ENCODE data around the gene PLTP. TPM values are rescaled to one million over a fixed set of nuclear protein-coding genes. Genes with fewer than 3 reads are reported as not detected.
"Not testable (repeated sequence)": the region's sequence is repeated elsewhere in the genome, so short reads cannot be mapped to it uniquely, and the experiment has no call there.

Gene PLTP
- total and polyA plus RNA-seq, 2 experiments from 2014 or later = 71.7 to 99.6 TPM

DNA sequence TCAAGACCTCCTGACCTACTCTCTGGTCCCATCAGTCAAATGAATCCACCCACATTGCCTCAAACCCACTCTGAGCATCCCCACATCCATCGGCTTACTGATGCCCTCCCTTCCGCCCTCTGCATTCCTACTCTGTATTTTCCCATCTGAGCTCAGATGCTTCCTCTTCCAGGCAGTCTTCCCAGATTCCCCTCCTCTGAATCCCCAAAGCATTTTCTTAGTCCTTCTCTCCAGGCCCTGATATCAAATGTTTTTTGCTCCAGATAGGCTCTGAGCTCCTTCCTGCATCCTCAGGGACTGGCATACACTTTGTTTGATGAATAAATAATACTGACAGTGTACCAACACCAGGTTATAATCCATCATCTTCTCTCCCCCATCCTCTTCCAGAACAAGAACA is 3.9 kb downstream of the PLTP start:
- H3K36me3 ChIP-seq = peaks cover 29% of the 10 kb centered on the region
- no peaks in the 10 kb centered on the region for H3K4me1 ChIP-seq (ENCODE audit: low read depth)
- no peak overlapping the region for H3K27ac ChIP-seq
- TF ChIP-seq, protein P1, sequence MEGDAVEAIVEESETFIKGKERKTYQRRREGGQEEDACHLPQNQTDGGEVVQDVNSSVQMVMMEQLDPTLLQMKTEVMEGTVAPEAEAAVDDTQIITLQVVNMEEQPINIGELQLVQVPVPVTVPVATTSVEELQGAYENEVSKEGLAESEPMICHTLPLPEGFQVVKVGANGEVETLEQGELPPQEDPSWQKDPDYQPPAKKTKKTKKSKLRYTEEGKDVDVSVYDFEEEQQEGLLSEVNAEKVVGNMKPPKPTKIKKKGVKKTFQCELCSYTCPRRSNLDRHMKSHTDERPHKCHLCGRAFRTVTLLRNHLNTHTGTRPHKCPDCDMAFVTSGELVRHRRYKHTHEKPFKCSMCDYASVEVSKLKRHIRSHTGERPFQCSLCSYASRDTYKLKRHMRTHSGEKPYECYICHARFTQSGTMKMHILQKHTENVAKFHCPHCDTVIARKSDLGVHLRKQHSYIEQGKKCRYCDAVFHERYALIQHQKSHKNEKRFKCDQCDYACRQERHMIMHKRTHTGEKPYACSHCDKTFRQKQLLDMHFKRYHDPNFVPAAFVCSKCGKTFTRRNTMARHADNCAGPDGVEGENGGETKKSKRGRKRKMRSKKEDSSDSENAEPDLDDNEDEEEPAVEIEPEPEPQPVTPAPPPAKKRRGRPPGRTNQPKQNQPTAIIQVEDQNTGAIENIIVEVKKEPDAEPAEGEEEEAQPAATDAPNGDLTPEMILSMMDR (IDR thresholded peaks at IDR 0.05; ENCODE audit: low read depth, low read length) = no peak
- no peak for DNase-seq (ENCODE audit: low read depth in 1 of 2, low spot score in 1 of 2)
- H3K4me3 ChIP-seq = no peak overlapping the region
- no peaks in the 10 kb centered on the region for H3K27me3 ChIP-seq
- H3K9me3 ChIP-seq (ENCODE audit: low read depth) = no peaks in the 10 kb centered on the region

DNA sequence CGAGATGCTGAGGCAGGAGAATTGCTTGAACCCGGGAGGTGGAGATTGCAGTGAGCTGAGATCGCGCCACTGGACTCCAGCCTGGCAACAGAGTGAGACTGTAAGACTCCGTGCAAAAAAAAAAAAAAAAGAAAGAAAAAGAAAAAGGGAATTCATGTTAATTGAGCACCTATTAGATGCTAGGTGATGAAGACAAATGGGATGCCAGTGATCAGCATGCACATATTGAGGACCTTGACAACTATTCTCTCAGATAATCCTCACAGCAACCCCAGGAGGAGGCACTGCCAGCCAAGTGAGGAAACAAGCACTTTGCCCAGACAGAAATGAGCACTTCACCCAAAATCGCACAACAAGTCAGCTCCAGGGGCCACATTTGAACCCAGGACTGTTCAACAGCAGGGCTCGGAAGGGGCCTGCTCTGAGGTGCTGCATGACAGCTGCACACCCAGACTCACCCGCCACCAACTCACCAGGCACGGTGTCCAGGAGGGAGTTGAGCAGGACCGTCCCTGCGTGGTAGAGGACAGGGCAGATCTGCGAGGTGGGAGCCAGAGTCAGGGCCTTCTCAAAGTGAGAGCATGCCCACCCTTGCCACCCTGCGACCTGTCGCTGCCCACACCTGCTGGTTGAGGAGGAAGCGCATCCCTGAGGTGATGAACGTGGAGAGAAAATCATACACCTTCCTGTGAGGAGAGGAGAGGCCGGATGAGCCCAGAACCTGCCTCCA is 4.6 kb downstream of the PLTP start:
- TF ChIP-seq, protein P1 (IDR thresholded peaks at IDR 0.05; ENCODE audit: low read depth, low read length) = no peak
- Histone ChIP-seq H3K9me3 (ENCODE audit: low read depth) (no peaks in the 10 kb centered on the region), H3K27me3 (no peaks in the 10 kb centered on the region), H3K4me1 (ENCODE audit: low read depth) (no peaks in the 10 kb centered on the region), H3K36me3 (peaks cover 29% of the 10 kb centered on the region), H3K4me3 (no peak overlapping the region), H3K27ac (no peak overlapping the region)
- no peak for DNase-seq (ENCODE audit: low read depth in 1 of 2, low spot score in 1 of 2)

GRCh38 chr20:45905505-45906079 is 6.4 kb downstream of the PLTP start:
- TF ChIP-seq, protein P1 (IDR thresholded peaks at IDR 0.05; ENCODE audit: low read depth, low read length) = no peak
- Histone ChIP-seq H3K36me3 (peaks cover 41% of the 10 kb centered on the region), H3K27me3 (no peaks in the 10 kb centered on the region), H3K4me1 (ENCODE audit: low read depth) (no peaks in the 10 kb centered on the region), H3K27ac (no peak overlapping the region), H3K9me3 (ENCODE audit: low read depth) (no peaks in the 10 kb centered on the region), H3K4me3 (no peak overlapping the region)
- DNase-seq (ENCODE audit: low read depth in 1 of 2, low spot score in 1 of 2) = no peak

DNA sequence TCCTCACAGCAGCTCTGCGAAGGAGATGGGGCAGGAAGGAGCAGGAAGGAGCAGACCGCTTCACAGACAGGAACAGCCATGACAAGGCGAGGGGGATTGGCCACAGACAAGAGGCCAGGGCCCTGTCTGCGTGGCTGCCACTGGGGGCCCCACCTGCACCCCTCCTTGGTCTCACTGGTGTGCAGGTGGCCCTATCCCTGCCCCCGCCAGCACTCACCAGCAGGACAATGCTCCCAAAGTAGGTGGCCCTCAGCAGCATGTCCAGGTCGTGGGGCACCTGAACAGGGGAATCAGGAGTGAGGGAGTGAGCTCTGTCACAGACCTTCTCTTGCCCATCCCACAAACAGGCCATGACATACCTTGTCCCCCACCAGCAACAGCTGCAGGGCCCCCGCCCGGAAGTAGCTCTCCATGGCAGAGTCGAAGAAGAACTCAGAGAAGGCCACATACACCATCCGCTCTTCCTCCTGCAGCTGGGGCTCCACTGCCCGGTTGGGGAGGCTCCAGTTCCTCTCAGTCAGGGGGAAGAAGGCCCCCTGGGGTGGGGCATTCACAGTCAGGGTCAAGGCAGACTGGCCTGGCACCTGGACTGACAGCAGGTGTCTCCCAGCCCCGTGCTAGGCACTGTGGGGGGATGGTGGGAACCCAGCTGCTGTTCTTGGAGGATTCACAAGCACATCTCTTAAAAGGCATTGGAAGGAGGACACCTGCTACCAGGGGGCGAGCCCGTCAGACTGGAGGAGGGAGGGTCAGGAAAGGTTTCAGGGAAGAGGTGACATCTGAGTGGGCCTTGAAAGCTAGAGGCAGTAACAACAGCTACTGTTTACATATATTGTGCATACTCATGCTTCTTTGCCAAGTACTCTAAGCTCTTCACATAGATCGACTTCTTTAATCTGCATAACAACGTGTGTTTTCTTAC is 7.1 kb downstream of the PLTP start:
- Histone ChIP-seq H3K9me3 (ENCODE audit: low read depth) (no peaks in the 10 kb centered on the region), H3K4me1 (ENCODE audit: low read depth) (no peaks in the 10 kb centered on the region), H3K36me3 (peaks cover 44% of the 10 kb centered on the region), H3K4me3 (no peak overlapping the region), H3K27ac (no peak overlapping the region), H3K27me3 (no peaks in the 10 kb centered on the region)
- DNase-seq (ENCODE audit: low read depth in 1 of 2, low spot score in 1 of 2) = no peak
- TF ChIP-seq, protein P1 (IDR thresholded peaks at IDR 0.05; ENCODE audit: low read depth, low read length) = no peak

DNA sequence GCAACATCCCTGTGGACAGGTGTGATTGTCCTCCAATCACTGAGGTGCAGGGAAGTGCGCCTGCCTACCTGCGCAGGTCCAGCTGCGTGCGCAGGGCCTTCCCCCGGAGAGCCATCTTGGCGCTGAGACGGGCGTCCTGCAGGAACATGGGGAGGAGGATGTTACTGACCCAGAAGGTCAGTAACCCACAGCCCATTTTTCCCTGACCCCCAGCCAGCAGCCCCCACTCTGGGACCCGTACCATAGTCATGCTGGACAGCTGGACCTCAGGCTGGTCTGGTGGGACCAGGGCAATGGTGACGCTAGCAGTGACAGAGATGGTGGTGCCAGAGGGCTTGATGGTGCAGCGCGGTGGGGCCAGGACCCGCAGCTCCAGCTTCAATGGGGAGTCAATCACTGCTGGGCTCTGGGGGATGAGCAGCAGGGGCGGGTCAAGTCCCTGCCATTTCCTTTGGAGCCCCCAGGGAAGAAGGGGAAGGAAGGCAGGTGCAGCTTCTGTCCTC is 9.7 kb downstream of the PLTP start:
- H3K27me3 ChIP-seq = no peaks in the 10 kb centered on the region
- DNase-seq (ENCODE audit: low read depth in 1 of 2, low spot score in 1 of 2) = no peak
- no peak overlapping the region for H3K27ac ChIP-seq
- TF ChIP-seq, protein P1 (IDR thresholded peaks at IDR 0.05; ENCODE audit: low read depth, low read length) = no peak
- no peak overlapping the region for H3K4me3 ChIP-seq
- H3K9me3 ChIP-seq (ENCODE audit: low read depth) = no peaks in the 10 kb centered on the region
- no peaks in the 10 kb centered on the region for H3K4me1 ChIP-seq (ENCODE audit: low read depth)
- H3K36me3 ChIP-seq = peaks cover 56% of the 10 kb centered on the region

- not testable (repeated sequence) for H3K9me3 ChIP-seq (ENCODE audit: low read depth); H3K4me1 ChIP-seq (ENCODE audit: low read depth); H3K4me3 ChIP-seq; H3K27ac ChIP-seq; DNase-seq (ENCODE audit: low read depth in 1 of 2, low spot score in 1 of 2); H3K27me3 ChIP-seq
- H3K36me3 ChIP-seq = peaks cover 63% of the 10 kb centered on the region
Observed at GRCh38 chr20:45901332-45901731, 10.6 kb downstream of the PLTP start.

All from cardiac muscle cell (in vitro differentiated cells and primary cell).